ENCODE results near the gene SRPK2. TPM values are rescaled to one million over a fixed set of nuclear protein-coding genes. Genes with fewer than 3 reads are reported as not detected.
"Not testable (repeated sequence)": the region's sequence is repeated elsewhere in the genome, so short reads cannot be mapped to it uniquely, and the experiment has no call there.

Gene SRPK2
- polyA plus RNA-seq, 4 donors: 12.2 to 24.7 (median 14.1) TPM

- no peak for FAIRE-seq
- Histone ChIP-seq H3K4me3 (ENCODE audit: low read depth in 1 of 3, low read length in 3 of 3) (no peak overlapping the region), H3K27ac (ENCODE audit: low read depth in 1 of 3, low read length in 2 of 3) (no peak overlapping the region), H3K36me3 (ENCODE audit: control insufficient read depth in 3 of 3, insufficient read depth in 2 of 3, low read depth in 1 of 3, low read length in 3 of 3) (no peaks in the 10 kb centered on the region), H3K27me3 (ENCODE audit: control insufficient read depth in 3 of 3, insufficient read depth in 3 of 3, low read length in 3 of 3) (no peaks in the 10 kb centered on the region), H3K9me3 (ENCODE audit: control insufficient read depth in 2 of 2, insufficient read depth in 1 of 2, low read depth in 1 of 2, low read length in 1 of 2) (no peaks in the 10 kb centered on the region), H3K4me1 (ENCODE audit: control insufficient read depth in 3 of 3, insufficient read depth in 2 of 3, low read depth in 1 of 3, low read length in 2 of 3) (no peaks in the 10 kb centered on the region)
- WGBS, 3 donors: 91 to 94% (median 94%) methylated on average over 5 of the region's 5 CpGs
- DNase-seq: no peak
Measured at GRCh38 chr7:105297309-105297708, 91.4 kb downstream of the SRPK2 start.

- Histone ChIP-seq H3K4me1 (ENCODE audit: control insufficient read depth in 3 of 3, insufficient read depth in 2 of 3, low read depth in 1 of 3, low read length in 2 of 3) (no peaks in the 10 kb centered on the region), H3K36me3 (ENCODE audit: control insufficient read depth in 3 of 3, insufficient read depth in 2 of 3, low read depth in 1 of 3, low read length in 3 of 3) (no peaks in the 10 kb centered on the region), H3K27me3 (ENCODE audit: control insufficient read depth in 3 of 3, insufficient read depth in 3 of 3, low read length in 3 of 3) (no peaks in the 10 kb centered on the region), H3K9me3 (ENCODE audit: control insufficient read depth in 2 of 2, insufficient read depth in 1 of 2, low read depth in 1 of 2, low read length in 1 of 2) (no peaks in the 10 kb centered on the region), H3K27ac (ENCODE audit: low read depth in 1 of 3, low read length in 2 of 3) (no peak overlapping the region), H3K4me3 (ENCODE audit: low read depth in 1 of 3, low read length in 3 of 3) (no peak overlapping the region)
- DNase-seq: no peak
- no peak for FAIRE-seq
Measured at GRCh38 chr7:105296491-105296890, 92.2 kb downstream of the SRPK2 start.

GRCh38 chr7:105295596-105296352, 92.9 kb downstream of the SRPK2 start:
- H3K9me3 ChIP-seq (ENCODE audit: control insufficient read depth in 2 of 2, insufficient read depth in 1 of 2, low read depth in 1 of 2, low read length in 1 of 2): no peaks in the 10 kb centered on the region
- no peaks in the 10 kb centered on the region for H3K4me1 ChIP-seq (ENCODE audit: control insufficient read depth in 3 of 3, insufficient read depth in 2 of 3, low read depth in 1 of 3, low read length in 2 of 3)
- 90 to 91% (median 91%) methylated on average over 1 of the region's 1 CpG for WGBS, 3 donors
- H3K27me3 ChIP-seq (ENCODE audit: control insufficient read depth in 3 of 3, insufficient read depth in 3 of 3, low read length in 3 of 3): no peaks in the 10 kb centered on the region
- H3K27ac ChIP-seq (ENCODE audit: low read depth in 1 of 3, low read length in 2 of 3): no peak overlapping the region
- FAIRE-seq (no peak), DNase-seq (no peak)
- no peak overlapping the region for H3K4me3 ChIP-seq (ENCODE audit: low read depth in 1 of 3, low read length in 3 of 3)
- H3K36me3 ChIP-seq (ENCODE audit: control insufficient read depth in 3 of 3, insufficient read depth in 2 of 3, low read depth in 1 of 3, low read length in 3 of 3): no peaks in the 10 kb centered on the region

GRCh38 chr7:105294482-105294881, 94.2 kb downstream of the SRPK2 start:
- not testable (repeated sequence) for H3K27me3 ChIP-seq (ENCODE audit: control insufficient read depth in 3 of 3, insufficient read depth in 3 of 3, low read length in 3 of 3); H3K36me3 ChIP-seq (ENCODE audit: control insufficient read depth in 3 of 3, insufficient read depth in 2 of 3, low read depth in 1 of 3, low read length in 3 of 3); H3K27ac ChIP-seq (ENCODE audit: low read depth in 1 of 3, low read length in 2 of 3); H3K4me3 ChIP-seq (ENCODE audit: low read depth in 1 of 3, low read length in 3 of 3); DNase-seq; H3K9me3 ChIP-seq (ENCODE audit: control insufficient read depth in 2 of 2, insufficient read depth in 1 of 2, low read depth in 1 of 2, low read length in 1 of 2); H3K4me1 ChIP-seq (ENCODE audit: control insufficient read depth in 3 of 3, insufficient read depth in 2 of 3, low read depth in 1 of 3, low read length in 2 of 3); FAIRE-seq
- WGBS, 3 donors: 94 to 99% (median 97%) methylated on average over 6 of the region's 6 CpGs

GRCh38 chr7:105289704-105290103, 99.0 kb downstream of the SRPK2 start:
- no peak for FAIRE-seq
- Histone ChIP-seq H3K9me3 (ENCODE audit: control insufficient read depth in 2 of 2, insufficient read depth in 1 of 2, low read depth in 1 of 2, low read length in 1 of 2) (no peaks in the 10 kb centered on the region), H3K27me3 (ENCODE audit: control insufficient read depth in 3 of 3, insufficient read depth in 3 of 3, low read length in 3 of 3) (no peaks in the 10 kb centered on the region), H3K36me3 (ENCODE audit: control insufficient read depth in 3 of 3, insufficient read depth in 2 of 3, low read depth in 1 of 3, low read length in 3 of 3) (no peaks in the 10 kb centered on the region), H3K4me1 (ENCODE audit: control insufficient read depth in 3 of 3, insufficient read depth in 2 of 3, low read depth in 1 of 3, low read length in 2 of 3) (no peaks in the 10 kb centered on the region), H3K4me3 (ENCODE audit: low read depth in 1 of 3, low read length in 3 of 3) (no peak overlapping the region), H3K27ac (ENCODE audit: low read depth in 1 of 3, low read length in 2 of 3) (no peak overlapping the region)
- 60 to 71% (median 68%) methylated on average over 3 of the region's 3 CpGs for WGBS, 3 donors
- no peak for DNase-seq

- H3K4me1 ChIP-seq (ENCODE audit: control insufficient read depth in 3 of 3, insufficient read depth in 2 of 3, low read depth in 1 of 3, low read length in 2 of 3): no peaks in the 10 kb centered on the region
- WGBS, 3 donors: 83 to 89% (median 86%) methylated on average over 3 of the region's 3 CpGs
- H3K27me3 ChIP-seq (ENCODE audit: control insufficient read depth in 3 of 3, insufficient read depth in 3 of 3, low read length in 3 of 3): no peaks in the 10 kb centered on the region
- no peak overlapping the region for H3K27ac ChIP-seq (ENCODE audit: low read depth in 1 of 3, low read length in 2 of 3)
- no peak overlapping the region for H3K4me3 ChIP-seq (ENCODE audit: low read depth in 1 of 3, low read length in 3 of 3)
- FAIRE-seq: no peak
- no peak for DNase-seq
- no peaks in the 10 kb centered on the region for H3K9me3 ChIP-seq (ENCODE audit: control insufficient read depth in 2 of 2, insufficient read depth in 1 of 2, low read depth in 1 of 2, low read length in 1 of 2)
- no peaks in the 10 kb centered on the region for H3K36me3 ChIP-seq (ENCODE audit: control insufficient read depth in 3 of 3, insufficient read depth in 2 of 3, low read depth in 1 of 3, low read length in 3 of 3)
Measured at GRCh38 chr7:105286441-105286840, 102.3 kb downstream of the SRPK2 start.

GRCh38 chr7:105285118-105285874, 103.4 kb downstream of the SRPK2 start:
- no peak overlapping the region for H3K4me3 ChIP-seq (ENCODE audit: low read depth in 1 of 3, low read length in 3 of 3)
- FAIRE-seq (no peak), DNase-seq (no peak)
- no peak overlapping the region for H3K27ac ChIP-seq (ENCODE audit: low read depth in 1 of 3, low read length in 2 of 3)
- H3K9me3 ChIP-seq (ENCODE audit: control insufficient read depth in 2 of 2, insufficient read depth in 1 of 2, low read depth in 1 of 2, low read length in 1 of 2): no peaks in the 10 kb centered on the region
- no peaks in the 10 kb centered on the region for H3K4me1 ChIP-seq (ENCODE audit: control insufficient read depth in 3 of 3, insufficient read depth in 2 of 3, low read depth in 1 of 3, low read length in 2 of 3)
- H3K27me3 ChIP-seq (ENCODE audit: control insufficient read depth in 3 of 3, insufficient read depth in 3 of 3, low read length in 3 of 3): no peaks in the 10 kb centered on the region
- no peaks in the 10 kb centered on the region for H3K36me3 ChIP-seq (ENCODE audit: control insufficient read depth in 3 of 3, insufficient read depth in 2 of 3, low read depth in 1 of 3, low read length in 3 of 3)
- WGBS, 3 donors: 94% methylated on average over 12 of the region's 12 CpGs

GRCh38 chr7:105284014-105284413, 104.7 kb downstream of the SRPK2 start:
- no peaks in the 10 kb centered on the region for H3K9me3 ChIP-seq (ENCODE audit: control insufficient read depth in 2 of 2, insufficient read depth in 1 of 2, low read depth in 1 of 2, low read length in 1 of 2)
- no peak for DNase-seq
- no peak overlapping the region for H3K27ac ChIP-seq (ENCODE audit: low read depth in 1 of 3, low read length in 2 of 3)
- no peak for FAIRE-seq
- 75 to 83% (median 78%) methylated on average over 6 of the region's 6 CpGs for WGBS, 3 donors
- H3K4me1 ChIP-seq (ENCODE audit: control insufficient read depth in 3 of 3, insufficient read depth in 2 of 3, low read depth in 1 of 3, low read length in 2 of 3): no peaks in the 10 kb centered on the region
- H3K36me3 ChIP-seq (ENCODE audit: control insufficient read depth in 3 of 3, insufficient read depth in 2 of 3, low read depth in 1 of 3, low read length in 3 of 3): no peaks in the 10 kb centered on the region
- no peak overlapping the region for H3K4me3 ChIP-seq (ENCODE audit: low read depth in 1 of 3, low read length in 3 of 3)
- no peaks in the 10 kb centered on the region for H3K27me3 ChIP-seq (ENCODE audit: control insufficient read depth in 3 of 3, insufficient read depth in 3 of 3, low read length in 3 of 3)
